Measurements from ENCODE around the gene DSP.

GRCh38 chr6:7535498-7535897 is 6.0 kb upstream of the DSP start:
- TF ChIP-seq POLR2AphosphoS5 (IDR thresholded peaks at IDR 0.05) (no peak), EP300 (conservative IDR thresholded peaks at IDR 0.05; ENCODE audit: poor library complexity, severe bottlenecking) (no peak), RAD21 (conservative IDR thresholded peaks at IDR 0.05) (no peak), TAF1 (IDR thresholded peaks at IDR 0.05; ENCODE audit: low read depth) (no peak), SMC3 (conservative IDR thresholded peaks at IDR 0.05; ENCODE audit: poor library complexity) (no peak)
- TF ChIP-seq, protein P1, sequence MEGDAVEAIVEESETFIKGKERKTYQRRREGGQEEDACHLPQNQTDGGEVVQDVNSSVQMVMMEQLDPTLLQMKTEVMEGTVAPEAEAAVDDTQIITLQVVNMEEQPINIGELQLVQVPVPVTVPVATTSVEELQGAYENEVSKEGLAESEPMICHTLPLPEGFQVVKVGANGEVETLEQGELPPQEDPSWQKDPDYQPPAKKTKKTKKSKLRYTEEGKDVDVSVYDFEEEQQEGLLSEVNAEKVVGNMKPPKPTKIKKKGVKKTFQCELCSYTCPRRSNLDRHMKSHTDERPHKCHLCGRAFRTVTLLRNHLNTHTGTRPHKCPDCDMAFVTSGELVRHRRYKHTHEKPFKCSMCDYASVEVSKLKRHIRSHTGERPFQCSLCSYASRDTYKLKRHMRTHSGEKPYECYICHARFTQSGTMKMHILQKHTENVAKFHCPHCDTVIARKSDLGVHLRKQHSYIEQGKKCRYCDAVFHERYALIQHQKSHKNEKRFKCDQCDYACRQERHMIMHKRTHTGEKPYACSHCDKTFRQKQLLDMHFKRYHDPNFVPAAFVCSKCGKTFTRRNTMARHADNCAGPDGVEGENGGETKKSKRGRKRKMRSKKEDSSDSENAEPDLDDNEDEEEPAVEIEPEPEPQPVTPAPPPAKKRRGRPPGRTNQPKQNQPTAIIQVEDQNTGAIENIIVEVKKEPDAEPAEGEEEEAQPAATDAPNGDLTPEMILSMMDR (IDR thresholded peaks at IDR 0.05; ENCODE audit: poor library complexity, severe bottlenecking): no peak
- TF ChIP-seq, protein P2, sequence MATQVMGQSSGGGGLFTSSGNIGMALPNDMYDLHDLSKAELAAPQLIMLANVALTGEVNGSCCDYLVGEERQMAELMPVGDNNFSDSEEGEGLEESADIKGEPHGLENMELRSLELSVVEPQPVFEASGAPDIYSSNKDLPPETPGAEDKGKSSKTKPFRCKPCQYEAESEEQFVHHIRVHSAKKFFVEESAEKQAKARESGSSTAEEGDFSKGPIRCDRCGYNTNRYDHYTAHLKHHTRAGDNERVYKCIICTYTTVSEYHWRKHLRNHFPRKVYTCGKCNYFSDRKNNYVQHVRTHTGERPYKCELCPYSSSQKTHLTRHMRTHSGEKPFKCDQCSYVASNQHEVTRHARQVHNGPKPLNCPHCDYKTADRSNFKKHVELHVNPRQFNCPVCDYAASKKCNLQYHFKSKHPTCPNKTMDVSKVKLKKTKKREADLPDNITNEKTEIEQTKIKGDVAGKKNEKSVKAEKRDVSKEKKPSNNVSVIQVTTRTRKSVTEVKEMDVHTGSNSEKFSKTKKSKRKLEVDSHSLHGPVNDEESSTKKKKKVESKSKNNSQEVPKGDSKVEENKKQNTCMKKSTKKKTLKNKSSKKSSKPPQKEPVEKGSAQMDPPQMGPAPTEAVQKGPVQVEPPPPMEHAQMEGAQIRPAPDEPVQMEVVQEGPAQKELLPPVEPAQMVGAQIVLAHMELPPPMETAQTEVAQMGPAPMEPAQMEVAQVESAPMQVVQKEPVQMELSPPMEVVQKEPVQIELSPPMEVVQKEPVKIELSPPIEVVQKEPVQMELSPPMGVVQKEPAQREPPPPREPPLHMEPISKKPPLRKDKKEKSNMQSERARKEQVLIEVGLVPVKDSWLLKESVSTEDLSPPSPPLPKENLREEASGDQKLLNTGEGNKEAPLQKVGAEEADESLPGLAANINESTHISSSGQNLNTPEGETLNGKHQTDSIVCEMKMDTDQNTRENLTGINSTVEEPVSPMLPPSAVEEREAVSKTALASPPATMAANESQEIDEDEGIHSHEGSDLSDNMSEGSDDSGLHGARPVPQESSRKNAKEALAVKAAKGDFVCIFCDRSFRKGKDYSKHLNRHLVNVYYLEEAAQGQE (IDR thresholded peaks at IDR 0.05; ENCODE audit: borderline replicate concordance): no peak

All from neural cell (in vitro differentiated cells).